ENCODE results near the gene SPTLC1. TPM values are rescaled to one million over a fixed set of nuclear protein-coding genes. Genes with fewer than 3 reads are reported as not detected.

Gene SPTLC1
- polyA plus RNA-seq, 6 donors from 2014 or later: 32.8 to 53.5 (median 44.2) TPM

GRCh38 chr9:92001244-92001643 lies 114.0 kb downstream of the SPTLC1 start:
- Mint-ChIP-seq H3K9me3 (no peaks in the 10 kb centered on the region), H3K27me3 (peaks cover 8 to 21% (median 12%) of the 10 kb centered on the region in 3 donors), H3K4me3 (no peak overlapping the region), H3K36me3 (no peaks in the 10 kb centered on the region), H3K4me1 (no peaks in the 10 kb centered on the region), H3K27ac (no peak overlapping the region)
- no peak for ATAC-seq (ENCODE audit: low read depth in 2 of 2)
- DNase-seq: no peak

GRCh38 chr9:91995000-91995655 lies 120.1 kb downstream of the SPTLC1 start:
- no peaks in the 10 kb centered on the region for H3K9me3 Mint-ChIP-seq
- DNase-seq (no peak), ATAC-seq (ENCODE audit: low read depth in 2 of 2) (no peak)
- no peak overlapping the region for H3K4me3 Mint-ChIP-seq
- H3K4me1 Mint-ChIP-seq: no peaks in the 10 kb centered on the region
- no peaks in the 10 kb centered on the region for H3K36me3 Mint-ChIP-seq
- no peak overlapping the region for H3K27ac Mint-ChIP-seq
- H3K27me3 Mint-ChIP-seq: peaks cover 27 to 33% (median 31%) of the 10 kb centered on the region in 3 donors

GRCh38 chr9:91994422-91994821 lies 120.8 kb downstream of the SPTLC1 start:
- no peak for DNase-seq
- Mint-ChIP-seq H3K36me3 (no peaks in the 10 kb centered on the region), H3K9me3 (no peaks in the 10 kb centered on the region), H3K27ac (no peak overlapping the region), H3K27me3 (peaks cover 27 to 33% (median 31%) of the 10 kb centered on the region in 3 donors), H3K4me1 (no peaks in the 10 kb centered on the region), H3K4me3 (no peak overlapping the region)
- ATAC-seq (ENCODE audit: low read depth in 2 of 2): no peak

GRCh38 chr9:91992461-91993041 lies 122.7 kb downstream of the SPTLC1 start:
- H3K27me3 Mint-ChIP-seq: peaks cover 23 to 41% (median 29%) of the 10 kb centered on the region in 3 donors
- no peak overlapping the region for H3K27ac Mint-ChIP-seq
- no peaks in the 10 kb centered on the region for H3K4me1 Mint-ChIP-seq
- ATAC-seq (ENCODE audit: low read depth in 2 of 2): no peak
- no peaks in the 10 kb centered on the region for H3K36me3 Mint-ChIP-seq
- H3K9me3 Mint-ChIP-seq: peaks cover 0 to 2% (median 0%) of the 10 kb centered on the region in 7 donors
- H3K4me3 Mint-ChIP-seq: no peak overlapping the region
- DNase-seq: no peak

GRCh38 chr9:91991721-91992341 lies 123.4 kb downstream of the SPTLC1 start:
- no peak overlapping the region for H3K4me3 Mint-ChIP-seq
- H3K4me1 Mint-ChIP-seq: no peaks in the 10 kb centered on the region
- no peak overlapping the region for H3K27ac Mint-ChIP-seq
- DNase-seq: no peak
- peaks cover 0 to 2% (median 0%) of the 10 kb centered on the region in 7 donors for H3K9me3 Mint-ChIP-seq
- ATAC-seq (ENCODE audit: low read depth in 2 of 2): no peak
- peaks cover 27 to 41% (median 29%) of the 10 kb centered on the region in 3 donors for H3K27me3 Mint-ChIP-seq
- no peaks in the 10 kb centered on the region for H3K36me3 Mint-ChIP-seq

- Mint-ChIP-seq H3K27me3 (peaks cover 11 to 23% (median 16%) of the 10 kb centered on the region in 3 donors), H3K4me1 (no peaks in the 10 kb centered on the region), H3K4me3 (no peak overlapping the region), H3K27ac (no peak overlapping the region), H3K9me3 (peaks cover 0 to 13% (median 7%) of the 10 kb centered on the region in 7 donors), H3K36me3 (no peaks in the 10 kb centered on the region)
- DNase-seq (no peak), ATAC-seq (ENCODE audit: low read depth in 2 of 2) (no peak)
Measured at GRCh38 chr9:91986248-91986647, 129.0 kb downstream of the SPTLC1 start.

GRCh38 chr9:91985692-91986091 lies 129.5 kb downstream of the SPTLC1 start:
- DNase-seq: no peak
- Mint-ChIP-seq H3K4me1 (no peaks in the 10 kb centered on the region), H3K4me3 (no peak overlapping the region), H3K36me3 (no peaks in the 10 kb centered on the region), H3K27ac (no peak overlapping the region), H3K9me3 (peaks cover 0 to 17% (median 8%) of the 10 kb centered on the region in 7 donors), H3K27me3 (peaks cover 11 to 23% (median 16%) of the 10 kb centered on the region in 3 donors)
- no peak for ATAC-seq (ENCODE audit: low read depth in 2 of 2)

Other genes starting within 250 kb of the SPTLC1 start
- gene ROR2, start 165.2 kb downstream of the SPTLC1 start, polyA plus RNA-seq (ENCODE audit: low read depth in 6 of 6): under 1 TPM in 1 of 6 donors, not detected in 5; 0.05 TPM
- gene IARS1, start 178.3 kb upstream of the SPTLC1 start, polyA plus RNA-seq (ENCODE audit: low read depth in 6 of 6): 10 to 100 TPM; 30.1 to 54.0 (median 40.8) TPM
- gene NOL8, start 209.9 kb upstream of the SPTLC1 start, polyA plus RNA-seq (ENCODE audit: low read depth in 6 of 6): 10 to 100 TPM; 18.6 to 37.0 (median 26.9) TPM
- 1 to 10 TPM; 2.9 to 5.3 (median 4.2) TPM for gene CENPP, start 210.5 kb upstream of the SPTLC1 start, polyA plus RNA-seq (ENCODE audit: low read depth in 6 of 6)

All from naive B cell (primary cell).